Skeletal muscle tissue (tissue), 4 donors: ENCODE results near the gene MAD1L1. TPM values are rescaled to one million over a fixed set of nuclear protein-coding genes. Genes with fewer than 3 reads are reported as not detected.

Experiments used
- H3K27ac ChIP-seq: one replicate; pipeline ENCODE4 v1.7.0; 2013; ENCODE audit warnings: mild to moderate bottlenecking, low read depth, low read length, inconsistent platforms
- H3K27me3 ChIP-seq, 3 donors: one replicate each; pipeline ENCODE4 v1.7.0; 2013; ENCODE audit warnings: low read length in 3 of 3; ENCODE audit not compliant: control insufficient read depth in 3 of 3, insufficient read depth in 3 of 3
- H3K36me3 ChIP-seq, 3 donors: one replicate each; pipeline ENCODE4 v1.7.0; 2013; ENCODE audit warnings: low read length in 3 of 3; ENCODE audit not compliant: control insufficient read depth in 3 of 3, insufficient read depth in 3 of 3
- H3K4me1 ChIP-seq, 3 donors: one replicate each; pipeline ENCODE4 v1.7.0; 2013; ENCODE audit warnings: low read length in 3 of 3, mild to moderate bottlenecking in 3 of 3; ENCODE audit not compliant: control insufficient read depth in 3 of 3, insufficient read depth in 3 of 3
- H3K4me3 ChIP-seq, 3 donors: one replicate each; pipeline ENCODE4 v1.7.0; 2013; ENCODE audit warnings: low read length in 3 of 3
- H3K9ac ChIP-seq, 3 donors: one replicate each; pipeline ENCODE4 v1.7.0; 2013; ENCODE audit warnings: low read length in 3 of 3, mild to moderate bottlenecking in 3 of 3, moderate library complexity in 2 of 3, low read depth in 1 of 3
- H3K9me3 ChIP-seq, 3 donors: one replicate each; pipeline ENCODE4 v1.7.0; 2013; ENCODE audit warnings: low read length in 3 of 3; ENCODE audit not compliant: control insufficient read depth in 3 of 3
- total RNA-seq: library from RNA; depleted of rRNA; stranded (reverse); fragments of >200 nt; gene quantifications from one replicate; pipeline ENCODE4 v1.2.3, GENCODE V29; 2014
- donor health status: Osteomylitis.

Gene MAD1L1
- total RNA-seq, 1 donor from 2014 or later: 42.3 TPM

GRCh38 chr7:2098056-2098455 is 134.7 kb downstream of the MAD1L1 start:
- no peaks in the 10 kb centered on the region for H3K27me3 ChIP-seq
- no peaks in the 10 kb centered on the region for H3K9me3 ChIP-seq
- no peak overlapping the region for H3K9ac ChIP-seq
- H3K36me3 ChIP-seq: no peaks in the 10 kb centered on the region
- peaks cover 0 to 3% (median 0%) of the 10 kb centered on the region in 3 donors for H3K4me1 ChIP-seq
- H3K27ac ChIP-seq: no peak overlapping the region
- H3K4me3 ChIP-seq: no peak overlapping the region

DNA sequence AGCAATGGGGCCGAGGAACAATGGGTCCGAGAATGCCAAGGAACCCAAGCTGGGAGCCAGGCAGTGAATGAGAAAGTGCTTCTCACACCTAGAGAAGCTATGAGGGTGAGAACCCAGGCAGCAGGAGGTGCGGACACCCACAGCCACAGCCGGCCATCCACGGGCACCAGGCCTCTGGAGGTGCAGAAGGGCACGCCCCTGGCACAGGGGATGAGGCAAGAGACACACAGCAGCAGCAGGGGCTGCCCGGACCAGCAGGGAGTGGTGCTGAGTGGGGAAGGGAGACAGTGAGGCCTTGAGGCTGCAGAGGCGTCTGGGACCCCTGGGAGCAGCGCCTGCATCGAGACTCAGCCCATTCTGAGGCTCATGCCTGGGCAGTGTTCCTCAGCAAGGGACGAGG is 135.3 kb downstream of the MAD1L1 start:
- peaks cover 0 to 3% (median 0%) of the 10 kb centered on the region in 3 donors for H3K4me1 ChIP-seq
- no peak overlapping the region for H3K4me3 ChIP-seq
- no peaks in the 10 kb centered on the region for H3K9me3 ChIP-seq
- no peaks in the 10 kb centered on the region for H3K36me3 ChIP-seq
- no peaks in the 10 kb centered on the region for H3K27me3 ChIP-seq
- H3K27ac ChIP-seq: no peak overlapping the region
- no peak overlapping the region for H3K9ac ChIP-seq

GRCh38 chr7:2096692-2097387 is 135.9 kb downstream of the MAD1L1 start:
- no peaks in the 10 kb centered on the region for H3K36me3 ChIP-seq

DNA sequence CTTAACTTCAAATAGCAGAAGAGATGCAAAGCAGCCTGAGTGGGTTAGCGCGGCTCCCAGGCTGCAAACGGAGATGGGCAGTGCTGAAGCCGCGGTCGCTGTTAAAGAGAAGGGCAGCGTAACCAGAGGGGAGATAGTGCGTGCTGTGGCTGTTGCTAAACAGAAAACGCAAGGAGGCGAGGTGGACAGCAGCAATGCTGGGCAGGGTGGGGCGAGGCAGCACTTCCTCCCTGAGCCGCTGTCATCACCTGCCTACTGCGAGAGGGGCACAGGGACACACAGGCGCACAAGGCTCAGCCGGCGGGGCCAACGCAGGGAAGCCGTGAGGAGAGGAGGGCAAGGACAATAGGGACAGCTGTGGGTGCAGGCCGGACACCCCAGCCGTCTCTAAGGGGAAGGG is 137.3 kb downstream of the MAD1L1 start:
- Histone ChIP-seq H3K9me3 (no peaks in the 10 kb centered on the region), H3K9ac (no peak overlapping the region), H3K27ac (no peak overlapping the region)

More at GRCh38 chr7:2096692-2097387, 135.9 kb downstream of the MAD1L1 start:
- no peaks in the 10 kb centered on the region for H3K27me3 ChIP-seq
- H3K4me3 ChIP-seq: no peak overlapping the region
- H3K27ac ChIP-seq: no peak overlapping the region
- no peak overlapping the region for H3K9ac ChIP-seq
- peaks cover 0 to 3% (median 0%) of the 10 kb centered on the region in 3 donors for H3K4me1 ChIP-seq
- H3K9me3 ChIP-seq: no peaks in the 10 kb centered on the region

GRCh38 chr7:2094454-2095045 is 138.2 kb downstream of the MAD1L1 start:
- Histone ChIP-seq H3K9me3 (no peaks in the 10 kb centered on the region), H3K36me3 (peaks cover 0 to 2% (median 0%) of the 10 kb centered on the region in 3 donors), H3K4me3 (no peak overlapping the region)

More for the DNA sequence above, 137.3 kb downstream of the MAD1L1 start:
- Histone ChIP-seq H3K4me3 (no peak overlapping the region), H3K4me1 (peaks cover 0 to 3% (median 0%) of the 10 kb centered on the region in 3 donors), H3K36me3 (no peaks in the 10 kb centered on the region), H3K27me3 (no peaks in the 10 kb centered on the region)

GRCh38 chr7:2093843-2094220 is 138.9 kb downstream of the MAD1L1 start:
- no peak overlapping the region for H3K27ac ChIP-seq
- H3K36me3 ChIP-seq: peaks cover 0 to 2% (median 0%) of the 10 kb centered on the region in 3 donors
- H3K4me3 ChIP-seq: no peak overlapping the region
- H3K9me3 ChIP-seq: no peaks in the 10 kb centered on the region
- no peak overlapping the region for H3K9ac ChIP-seq
- no peaks in the 10 kb centered on the region for H3K27me3 ChIP-seq
- H3K4me1 ChIP-seq: no peaks in the 10 kb centered on the region

More at GRCh38 chr7:2094454-2095045, 138.2 kb downstream of the MAD1L1 start:
- no peak overlapping the region for H3K9ac ChIP-seq
- H3K27me3 ChIP-seq: no peaks in the 10 kb centered on the region
- H3K27ac ChIP-seq: no peak overlapping the region
- H3K4me1 ChIP-seq: no peaks in the 10 kb centered on the region

- Histone ChIP-seq H3K4me1 (no peaks in the 10 kb centered on the region), H3K9me3 (no peaks in the 10 kb centered on the region), H3K4me3 (no peak overlapping the region), H3K9ac (no peak overlapping the region), H3K36me3 (peaks cover 0 to 2% (median 0%) of the 10 kb centered on the region in 3 donors), H3K27me3 (no peaks in the 10 kb centered on the region), H3K27ac (no peak overlapping the region)
These were observed 139.4 kb downstream of the MAD1L1 start for GRCh38 chr7:2093215-2093842.

GRCh38 chr7:2092279-2092678 is 140.5 kb downstream of the MAD1L1 start:
- Histone ChIP-seq H3K9me3 (no peaks in the 10 kb centered on the region), H3K4me3 (no peak overlapping the region), H3K27me3 (no peaks in the 10 kb centered on the region), H3K27ac (no peak overlapping the region), H3K4me1 (no peaks in the 10 kb centered on the region), H3K9ac (no peak overlapping the region), H3K36me3 (peaks cover 0 to 2% (median 0%) of the 10 kb centered on the region in 3 donors)

- peaks cover 0 to 2% (median 0%) of the 10 kb centered on the region in 3 donors for H3K36me3 ChIP-seq
- no peak overlapping the region for H3K9ac ChIP-seq
- peaks cover 0 to 4% (median 0%) of the 10 kb centered on the region in 3 donors for H3K4me1 ChIP-seq
- H3K27ac ChIP-seq: no peak overlapping the region
- no peaks in the 10 kb centered on the region for H3K9me3 ChIP-seq
- no peaks in the 10 kb centered on the region for H3K27me3 ChIP-seq
- H3K4me3 ChIP-seq: no peak overlapping the region
These were observed 141.9 kb downstream of the MAD1L1 start for GRCh38 chr7:2090526-2091520.
